Activated CD8-positive, alpha-beta T cell treated with anti-CD3 and anti-CD28 coated beads, Interleukin-2, amount 10 ng/mL, durations not matched to agents 7 days and 5 days (primary cell): Measurements from ENCODE around the gene DSG3. TPM values are rescaled to one million over a fixed set of nuclear protein-coding genes. Genes with fewer than 3 reads are reported as not detected.
"Not testable (repeated sequence)": the region's sequence is repeated elsewhere in the genome, so short reads cannot be mapped to it uniquely, and the experiment has no call there.

Experiments
- ATAC-seq: fragments of 150-1000 bp; cut with Tn5 transposase; one replicate; pipeline ENCODE4 v1.10.0; 2021; ENCODE audit warnings: moderate library complexity
- CTCF ChIA-PET: fragments of 350-600 bp; sonication (Branson Sonifier 250); formaldehyde crosslinking; loops from one replicate; lab custom pipeline; 2021; ENCODE audit warnings: antibody characterized with exemption; lab: Charles Lee
- POLR2A ChIA-PET: fragments of 350-600 bp; sonication (Branson Sonifier 250); formaldehyde crosslinking; loops from one replicate; lab custom pipeline; 2021; ENCODE audit warnings: antibody characterized with exemption; lab: Charles Lee
- DNase-seq: peaks from one replicate; pipeline ENCODE4 v3.0.0-alpha.2; 2020
- H3K27ac Mint-ChIP-seq: one replicate; pipeline ENCODE4 v1.8.0; 2021; ENCODE audit warnings: mild to moderate bottlenecking, mixed read lengths
- H3K27me3 Mint-ChIP-seq: one replicate; pipeline ENCODE4 v1.8.0; 2021; ENCODE audit warnings: low read depth, mixed read lengths
- H3K36me3 Mint-ChIP-seq: one replicate; pipeline ENCODE4 v1.8.0; 2021; ENCODE audit warnings: low read depth, mixed read lengths
- H3K4me1 Mint-ChIP-seq: one replicate; pipeline ENCODE4 v1.8.0; 2021; ENCODE audit warnings: low read depth, mixed read lengths
- H3K4me3 Mint-ChIP-seq: one replicate; pipeline ENCODE4 v1.8.0; 2021; ENCODE audit warnings: mild to moderate bottlenecking, mixed read lengths
- H3K9me3 Mint-ChIP-seq: one replicate; pipeline ENCODE4 v1.8.0; 2022; ENCODE audit warnings: mixed read lengths; ENCODE audit not compliant: insufficient read depth
- total RNA-seq, 2 experiments: library from RNA; stranded (reverse); gene quantifications; one replicate each; pipeline ENCODE4 v1.2.3, GENCODE V29; 2021

The DSG3 gene
- total RNA-seq, 2 experiments from 2014 or later: not detected

DNA sequence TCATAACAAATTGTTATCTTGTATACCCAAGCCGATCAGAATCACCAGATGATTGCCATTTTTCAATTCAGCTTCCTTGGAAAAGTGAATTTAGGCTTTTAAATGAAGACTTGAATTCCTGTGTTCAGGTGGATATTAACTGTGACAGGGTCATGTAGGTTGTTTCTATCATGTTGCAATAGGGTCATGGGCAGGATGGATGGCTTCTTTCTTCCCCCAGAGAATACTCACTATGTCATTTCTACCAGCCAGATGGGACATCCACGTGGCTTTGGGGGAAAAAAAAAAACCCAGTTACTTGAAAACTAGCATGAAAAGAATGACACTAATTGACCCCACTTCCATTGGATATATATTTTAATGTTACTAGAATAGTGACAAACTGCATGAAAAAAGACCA, 35.9 kb downstream of the DSG3 start:
- Mint-ChIP-seq H3K4me1 (no peaks in the 10 kb centered on the region), H3K9me3 (no peaks in the 10 kb centered on the region)
- CTCF ChIA-PET: no interaction called here

DNA sequence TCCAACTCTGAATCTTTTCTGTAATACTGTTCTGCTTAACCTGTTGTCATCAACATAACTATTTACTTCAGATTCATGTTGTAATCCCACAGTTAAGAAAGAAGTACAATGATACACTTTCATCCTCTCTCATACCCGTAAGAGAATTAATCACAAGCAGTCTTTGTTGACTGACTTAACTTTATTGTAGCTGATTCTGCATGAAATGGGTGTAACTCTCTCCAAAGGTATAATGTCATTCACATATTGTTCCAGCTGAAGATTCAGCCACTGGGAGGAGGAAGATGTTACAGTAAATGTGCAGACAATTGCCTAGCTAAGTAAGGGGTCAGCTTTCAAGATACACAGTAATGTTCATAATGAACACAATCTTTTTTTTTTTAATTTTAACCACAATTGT, 36.9 kb downstream of the DSG3 start:
- ATAC-seq (no peak), DNase-seq (no peak)
- POLR2A ChIA-PET: no interaction called here
- H3K9me3 Mint-ChIP-seq: no peaks in the 10 kb centered on the region
- CTCF ChIA-PET: no interaction called here
- no peaks in the 10 kb centered on the region for H3K4me1 Mint-ChIP-seq
- no peaks in the 10 kb centered on the region for H3K36me3 Mint-ChIP-seq
- H3K27ac Mint-ChIP-seq: no peak overlapping the region
- H3K4me3 Mint-ChIP-seq: no peak overlapping the region
- no peaks in the 10 kb centered on the region for H3K27me3 Mint-ChIP-seq

More for the DNA sequence above, 35.9 kb downstream of the DSG3 start:
- no peak overlapping the region for H3K4me3 Mint-ChIP-seq
- ATAC-seq (no peak), DNase-seq (no peak)
- H3K27ac Mint-ChIP-seq: no peak overlapping the region
- POLR2A ChIA-PET: no interaction called here
- H3K36me3 Mint-ChIP-seq: no peaks in the 10 kb centered on the region
- no peaks in the 10 kb centered on the region for H3K27me3 Mint-ChIP-seq

DNA sequence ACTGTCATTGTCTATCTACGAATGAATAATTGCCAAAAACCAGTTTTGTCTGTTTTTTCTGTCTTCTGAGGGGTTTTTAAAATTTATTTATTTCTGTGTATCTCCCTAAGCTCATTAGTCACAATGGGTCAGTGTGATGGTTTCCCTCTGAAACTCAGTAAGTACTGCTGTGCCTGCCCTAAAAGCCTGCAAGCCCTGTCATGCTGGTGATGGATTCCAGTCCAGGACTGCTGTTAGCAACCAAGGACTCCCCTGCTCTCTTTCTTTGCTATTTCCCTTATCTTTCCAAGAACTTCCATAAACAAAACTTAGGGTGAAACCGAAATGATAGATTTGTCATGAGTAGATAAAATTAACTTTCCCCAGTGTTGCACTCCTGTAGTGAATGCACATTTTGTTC, 38.6 kb downstream of the DSG3 start:
- ChIA-PET CTCF (no interaction called here), POLR2A (no interaction called here)
- Mint-ChIP-seq H3K36me3 (no peaks in the 10 kb centered on the region), H3K4me3 (no peak overlapping the region), H3K9me3 (no peaks in the 10 kb centered on the region), H3K4me1 (no peaks in the 10 kb centered on the region), H3K27me3 (no peaks in the 10 kb centered on the region), H3K27ac (no peak overlapping the region)
- ATAC-seq (no peak), DNase-seq (no peak)

DNA sequence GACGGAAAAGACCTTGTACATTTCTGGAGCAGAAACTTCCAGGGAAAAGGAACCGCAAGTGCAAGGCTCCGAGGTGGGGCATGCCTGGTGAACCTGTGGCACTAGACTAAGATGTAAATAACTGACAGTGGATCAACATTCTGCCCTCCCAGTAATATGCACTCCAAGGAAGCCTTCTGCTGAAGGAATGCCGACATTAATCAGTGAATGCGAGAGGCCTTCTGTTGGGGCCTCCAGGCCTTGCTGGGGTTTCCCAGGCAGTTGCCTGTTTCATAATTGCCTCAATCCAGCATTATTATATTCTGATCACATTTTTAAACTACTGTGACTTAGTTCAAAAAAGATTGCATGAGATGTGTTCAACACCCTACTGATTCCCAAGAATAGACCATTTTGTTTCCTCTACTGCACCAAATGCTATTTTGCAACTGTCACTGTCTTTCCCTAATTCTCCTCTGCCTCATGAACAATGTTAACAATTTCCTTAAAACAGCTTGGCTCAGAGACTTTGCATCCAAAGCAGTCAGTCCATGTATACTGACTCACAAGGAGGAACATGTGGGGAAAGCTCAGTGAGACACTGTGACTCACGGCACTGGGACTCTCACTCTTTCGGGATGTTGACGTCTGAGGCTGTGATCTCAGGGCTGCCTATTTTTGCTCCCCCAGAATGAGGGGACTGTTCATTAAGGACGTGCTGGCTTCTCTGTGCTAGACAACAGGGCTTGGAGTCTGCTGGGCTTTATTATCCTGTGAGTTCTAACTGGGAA, 39.9 kb downstream of the DSG3 start:
- DNase-seq (no peak), ATAC-seq (no peak)
- POLR2A ChIA-PET: no interaction called here
- CTCF ChIA-PET: no interaction called here
- no peaks in the 10 kb centered on the region for H3K36me3 Mint-ChIP-seq
- no peaks in the 10 kb centered on the region for H3K9me3 Mint-ChIP-seq
- no peak overlapping the region for H3K27ac Mint-ChIP-seq
- no peaks in the 10 kb centered on the region for H3K27me3 Mint-ChIP-seq
- no peak overlapping the region for H3K4me3 Mint-ChIP-seq
- no peaks in the 10 kb centered on the region for H3K4me1 Mint-ChIP-seq

DNA sequence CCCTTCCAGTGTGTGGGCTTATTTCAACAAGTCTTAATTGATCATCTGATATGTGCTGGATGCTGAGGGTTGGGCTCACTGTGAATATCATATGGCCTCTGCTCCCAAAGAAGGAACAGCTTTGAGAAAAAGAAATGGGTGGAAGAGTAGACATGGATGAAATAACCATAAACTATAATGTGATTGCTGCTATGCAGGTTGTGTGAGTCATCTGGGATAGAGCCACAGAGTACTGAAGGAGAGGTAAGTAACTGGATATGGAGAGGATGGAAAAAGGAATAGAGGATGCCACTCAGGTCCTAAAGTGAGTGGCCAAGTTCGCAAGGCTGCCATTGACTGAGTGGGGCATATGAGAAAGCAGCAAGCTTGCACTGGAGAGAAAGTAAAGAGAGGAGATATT, 41.8 kb downstream of the DSG3 start:
- no peaks in the 10 kb centered on the region for H3K4me1 Mint-ChIP-seq
- no peak overlapping the region for H3K4me3 Mint-ChIP-seq
- no peaks in the 10 kb centered on the region for H3K36me3 Mint-ChIP-seq
- no peaks in the 10 kb centered on the region for H3K9me3 Mint-ChIP-seq
- ATAC-seq: no peak
- ChIA-PET CTCF (no interaction called here), POLR2A (no interaction called here)
- no peak for DNase-seq
- H3K27me3 Mint-ChIP-seq: no peaks in the 10 kb centered on the region
- no peak overlapping the region for H3K27ac Mint-ChIP-seq

DNA sequence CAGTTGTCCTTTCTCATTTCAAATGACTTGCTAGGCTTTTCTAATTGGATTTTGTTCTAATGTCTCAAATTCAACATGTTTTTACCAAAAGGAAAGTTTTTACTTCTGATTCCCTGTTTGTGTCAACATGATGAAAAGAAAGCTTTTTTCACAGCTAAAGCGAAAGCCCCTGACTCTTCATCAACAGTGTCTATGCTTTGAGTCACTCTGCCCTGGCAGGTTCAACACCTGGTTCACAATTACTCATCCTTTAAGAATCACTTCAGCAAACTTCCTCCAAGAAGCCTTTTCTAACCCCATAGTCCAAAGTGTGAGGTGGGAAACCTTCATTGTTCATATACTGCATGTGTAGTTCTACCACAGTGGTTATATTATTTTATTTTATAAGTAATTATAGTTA, 42.8 kb downstream of the DSG3 start:
- Mint-ChIP-seq H3K27ac (no peak overlapping the region), H3K4me1 (no peaks in the 10 kb centered on the region), H3K9me3 (no peaks in the 10 kb centered on the region), H3K36me3 (no peaks in the 10 kb centered on the region), H3K4me3 (no peak overlapping the region), H3K27me3 (peaks cover under 1% of the 10 kb centered on the region)
- DNase-seq (no peak), ATAC-seq (no peak)
- ChIA-PET POLR2A (no interaction called here), CTCF (no interaction called here)

DNA sequence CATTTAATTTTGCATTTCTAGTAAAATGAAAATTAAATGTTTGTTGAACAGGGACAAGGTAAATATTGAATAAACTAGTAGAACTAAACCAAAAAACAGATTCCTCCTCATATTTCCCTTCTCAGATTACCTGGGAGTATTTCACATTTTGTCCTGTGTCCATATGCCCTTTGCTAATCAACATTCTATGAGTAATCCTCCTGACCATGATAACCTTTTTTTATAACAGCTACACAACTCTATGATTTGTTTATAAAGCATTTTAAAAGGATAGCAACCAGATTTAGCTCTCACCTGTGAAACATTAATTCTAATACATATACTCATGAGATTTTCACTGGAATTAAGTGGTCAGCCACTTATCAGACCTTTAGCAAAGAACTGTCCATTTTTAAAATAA, 43.3 kb downstream of the DSG3 start:
- DNase-seq (no peak), ATAC-seq (no peak)
- Mint-ChIP-seq H3K4me1 (no peaks in the 10 kb centered on the region), H3K27ac (no peak overlapping the region), H3K27me3 (peaks cover 3% of the 10 kb centered on the region), H3K4me3 (no peak overlapping the region), H3K36me3 (no peaks in the 10 kb centered on the region), H3K9me3 (no peaks in the 10 kb centered on the region)
- ChIA-PET CTCF (no interaction called here), POLR2A (no interaction called here)

DNA sequence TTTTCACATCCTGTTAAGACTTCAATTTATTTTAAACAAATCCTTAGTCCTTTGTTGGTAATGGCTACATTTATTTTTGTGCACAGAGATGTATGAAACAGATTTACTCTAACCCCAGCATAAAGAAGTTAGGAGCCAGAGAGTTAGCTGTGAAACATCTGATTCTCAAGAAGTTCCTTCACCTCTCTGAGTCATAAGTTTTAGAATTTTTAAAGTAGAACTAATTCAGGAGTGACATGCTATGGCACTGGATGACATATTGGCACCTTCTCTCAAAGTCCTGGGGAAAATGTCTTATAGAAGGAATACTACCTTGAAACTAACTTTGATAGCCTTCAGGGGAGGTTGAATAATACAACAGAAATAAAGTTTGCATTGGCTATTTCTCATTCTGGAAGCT, 44.0 kb downstream of the DSG3 start:
- Mint-ChIP-seq H3K36me3 (no peaks in the 10 kb centered on the region), H3K9me3 (no peaks in the 10 kb centered on the region), H3K4me1 (no peaks in the 10 kb centered on the region), H3K4me3 (no peak overlapping the region), H3K27ac (no peak overlapping the region), H3K27me3 (peaks cover 11% of the 10 kb centered on the region)
- ChIA-PET CTCF (no interaction called here), POLR2A (no interaction called here)
- DNase-seq (no peak), ATAC-seq (no peak)

DNA sequence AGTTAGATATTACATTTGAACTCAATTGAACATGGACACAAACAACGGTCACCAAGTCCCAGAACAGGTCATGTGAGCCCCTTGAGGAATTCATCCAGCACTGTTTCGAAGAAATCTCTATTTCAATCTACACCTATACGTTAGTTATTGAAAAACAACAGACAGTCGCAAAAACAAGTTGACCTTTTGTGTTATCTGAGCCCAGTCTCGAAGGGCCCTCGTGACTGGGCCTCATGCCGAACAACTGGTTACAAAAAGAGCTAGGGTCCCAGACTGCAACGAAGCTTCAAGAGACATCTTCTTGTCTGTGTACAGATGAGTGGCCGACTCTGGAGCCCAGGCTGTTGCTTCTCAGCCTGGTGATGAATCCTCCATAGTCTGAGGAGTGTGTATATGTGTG, 45.1 kb downstream of the DSG3 start:
- ChIA-PET CTCF (no interaction called here), POLR2A (no interaction called here)
- no peak for DNase-seq
- Mint-ChIP-seq H3K36me3 (no peaks in the 10 kb centered on the region), H3K9me3 (no peaks in the 10 kb centered on the region), H3K27me3 (peaks cover 20% of the 10 kb centered on the region), H3K4me3 (no peak overlapping the region), H3K27ac (no peak overlapping the region), H3K4me1 (no peaks in the 10 kb centered on the region)
- ATAC-seq: no peak

DNA sequence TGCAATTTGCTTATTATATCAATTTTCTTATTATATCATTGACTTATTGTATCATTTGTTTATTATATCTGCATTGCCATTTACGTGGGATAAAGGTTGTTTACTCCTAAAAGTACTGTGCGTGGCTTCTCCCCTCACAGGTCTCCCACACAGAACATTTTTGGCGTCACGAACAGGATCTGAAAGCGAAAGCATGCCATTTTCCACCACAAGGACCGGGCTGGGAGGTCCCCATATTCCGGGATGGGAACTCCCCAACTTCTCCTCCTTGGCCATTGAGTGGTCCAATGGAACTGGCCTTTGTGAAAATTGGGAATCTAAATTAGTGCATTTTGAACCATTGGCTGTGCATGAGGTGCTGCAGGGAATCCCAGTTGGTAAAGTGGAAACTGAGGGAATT, 45.6 kb downstream of the DSG3 start:
- H3K4me1 Mint-ChIP-seq: no peaks in the 10 kb centered on the region
- POLR2A ChIA-PET: no interaction called here
- CTCF ChIA-PET: no interaction called here

DNA sequence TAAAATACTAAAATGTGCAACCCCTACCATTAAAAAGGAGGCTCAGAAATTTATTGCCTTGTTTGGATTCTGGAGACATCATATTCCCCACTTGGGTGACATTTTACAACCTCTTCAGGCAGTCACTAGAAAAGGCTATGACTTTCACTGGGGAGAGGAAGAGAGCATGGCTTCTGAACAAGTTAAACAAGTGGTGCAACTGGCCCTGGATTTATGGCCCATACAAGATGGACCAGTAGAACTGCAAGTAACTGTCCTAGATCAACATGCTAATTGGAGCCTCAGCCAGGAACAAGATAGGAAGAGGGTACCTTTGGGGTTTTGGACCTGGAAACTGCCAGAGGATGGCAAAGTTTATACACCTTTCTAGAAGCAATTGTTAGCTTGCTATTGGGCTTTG, 46.4 kb downstream of the DSG3 start:
- peaks cover 26% of the 10 kb centered on the region for H3K27me3 Mint-ChIP-seq
- H3K27ac Mint-ChIP-seq: no peak overlapping the region
- H3K4me1 Mint-ChIP-seq: peaks cover 5% of the 10 kb centered on the region
- ATAC-seq (no peak), DNase-seq (no peak)
- CTCF ChIA-PET: no interaction called here
- no peaks in the 10 kb centered on the region for H3K36me3 Mint-ChIP-seq
- H3K9me3 Mint-ChIP-seq: no peaks in the 10 kb centered on the region
- POLR2A ChIA-PET: no interaction called here
- H3K4me3 Mint-ChIP-seq: no peak overlapping the region

More for the DNA sequence above, 45.6 kb downstream of the DSG3 start:
- H3K27me3 Mint-ChIP-seq: peaks cover 20% of the 10 kb centered on the region
- H3K4me3 Mint-ChIP-seq: no peak overlapping the region
- no peak overlapping the region for H3K27ac Mint-ChIP-seq
- H3K36me3 Mint-ChIP-seq: no peaks in the 10 kb centered on the region
- H3K9me3 Mint-ChIP-seq: no peaks in the 10 kb centered on the region
- DNase-seq (no peak), ATAC-seq (no peak)

DNA sequence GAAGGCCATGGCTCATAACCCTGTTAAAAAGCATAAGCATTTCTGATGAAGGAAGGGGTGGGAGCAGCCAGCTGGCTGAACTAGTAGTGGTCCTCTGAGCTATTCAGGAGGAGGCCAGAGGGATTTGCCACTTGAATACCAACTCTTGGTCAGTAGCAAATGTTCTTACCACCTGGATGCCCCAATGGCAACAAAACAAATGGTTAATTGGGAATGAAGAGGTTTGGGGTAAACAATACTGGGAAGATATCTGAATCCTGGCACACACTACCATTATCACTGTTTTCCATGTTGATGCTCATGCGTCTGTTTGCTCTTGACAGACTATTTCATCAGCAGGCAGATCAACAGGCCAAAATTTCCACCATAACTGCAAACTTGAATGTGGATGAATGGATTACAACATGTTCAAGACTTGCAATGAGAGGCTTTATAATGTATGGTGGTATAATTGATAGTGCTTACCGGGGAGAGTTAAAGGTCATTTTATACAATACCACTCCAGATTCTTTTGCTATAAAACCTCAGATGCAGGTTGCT, 47.2 kb downstream of the DSG3 start:
- POLR2A ChIA-PET, H3K9me3 Mint-ChIP-seq, CTCF ChIA-PET, DNase-seq, ATAC-seq, H3K4me3 Mint-ChIP-seq, H3K4me1 Mint-ChIP-seq, H3K27ac Mint-ChIP-seq, H3K36me3 Mint-ChIP-seq: not testable (repeated sequence)
- H3K27me3 Mint-ChIP-seq: peaks cover 32% of the 10 kb centered on the region
